Hematopoietic multipotent progenitor cell treated with erythropoietin and hydrocortisone succinate and interleukin-3 and kit ligand, for 4 days (in vitro differentiated cells): ENCODE data around the gene PIK3R5.

ENCODE experiments used
- DNase-seq: peaks from one replicate; pipeline ENCODE4 v3.0.0-alpha.2; 2015

PIK3R5 gene

GRCh38 chr17:8952191-8952590, 13.3 kb downstream of the PIK3R5 start:
- DNase-seq, result no peak

- DNase-seq, result no peak
Measured at GRCh38 chr17:8951206-8951605, 14.3 kb downstream of the PIK3R5 start.

- DNase-seq, result no peak
Measured at GRCh38 chr17:8949061-8949661, 16.3 kb downstream of the PIK3R5 start.

- no peak for DNase-seq
Measured at GRCh38 chr17:8948462-8948861, 17.0 kb downstream of the PIK3R5 start.

- DNase-seq, result no peak
Measured at GRCh38 chr17:8947201-8947600, 18.3 kb downstream of the PIK3R5 start.

GRCh38 chr17:8946476-8946875, 19.0 kb downstream of the PIK3R5 start:
- no peak for DNase-seq

GRCh38 chr17:8946071-8946470, 19.4 kb downstream of the PIK3R5 start:
- DNase-seq, result no peak

- peak; percentile 41 for DNase-seq
Measured at GRCh38 chr17:8944748-8945147, 20.8 kb downstream of the PIK3R5 start.

- no peak for DNase-seq
Measured at GRCh38 chr17:8944083-8944482, 21.4 kb downstream of the PIK3R5 start.

GRCh38 chr17:8941980-8942622, 23.4 kb downstream of the PIK3R5 start:
- DNase-seq, result no peak

GRCh38 chr17:8941520-8941919, 24.0 kb downstream of the PIK3R5 start:
- DNase-seq, result peak; percentile 56

- DNase-seq, result no peak
Measured at GRCh38 chr17:8940866-8941471, 24.5 kb downstream of the PIK3R5 start.

GRCh38 chr17:8939496-8940334, 25.8 kb downstream of the PIK3R5 start:
- DNase-seq, result no peak

- DNase-seq, result no peak
Measured at GRCh38 chr17:8938933-8939332, 26.6 kb downstream of the PIK3R5 start.

GRCh38 chr17:8935191-8935590, 30.3 kb downstream of the PIK3R5 start:
- DNase-seq, result peak; percentile 49

- no peak for DNase-seq
Measured at GRCh38 chr17:8934346-8934745, 31.2 kb downstream of the PIK3R5 start.

- no peak for DNase-seq
Measured at GRCh38 chr17:8930649-8931048, 34.9 kb downstream of the PIK3R5 start.

GRCh38 chr17:8928347-8928746, 37.2 kb downstream of the PIK3R5 start:
- no peak for DNase-seq

GRCh38 chr17:8927395-8927794, 38.1 kb downstream of the PIK3R5 start:
- DNase-seq, result no peak

- DNase-seq, result no peak
Measured at GRCh38 chr17:8925808-8926207, 39.7 kb downstream of the PIK3R5 start.

- DNase-seq, result no peak
Measured at GRCh38 chr17:8925141-8925540, 40.4 kb downstream of the PIK3R5 start.

GRCh38 chr17:8924595-8924994, 40.9 kb downstream of the PIK3R5 start:
- no peak for DNase-seq

- DNase-seq, result no peak
Measured at GRCh38 chr17:8923762-8924161, 41.7 kb downstream of the PIK3R5 start.

GRCh38 chr17:8922928-8923327, 42.6 kb downstream of the PIK3R5 start:
- no peak for DNase-seq
